MM.1S (cell line): ENCODE data around the gene RAP2B.

Experiments
- CTCF ChIP-seq: fragments of 300-600 bp; sonication (generic); IDR thresholded peaks from 2 replicates; pipeline ENCODE4 v1.5.1; 2016; ENCODE audit warnings: antibody characterized with exemption, low read length, mixed read lengths
- EZH2 ChIP-seq: fragments of 300-600 bp; sonication (generic); optimal IDR thresholded peaks from 2 replicates; pipeline ENCODE3; 2017; ENCODE audit warnings: low read depth, mild to moderate bottlenecking, antibody characterized with exemption, low read length, mixed read lengths
- EZH2phosphoT487 ChIP-seq: fragments of 300-600 bp; sonication (generic); IDR thresholded peaks from 2 replicates; pipeline ENCODE4 v1.6.1; 2018; ENCODE audit warnings: antibody characterized with exemption, low read length

DNA sequence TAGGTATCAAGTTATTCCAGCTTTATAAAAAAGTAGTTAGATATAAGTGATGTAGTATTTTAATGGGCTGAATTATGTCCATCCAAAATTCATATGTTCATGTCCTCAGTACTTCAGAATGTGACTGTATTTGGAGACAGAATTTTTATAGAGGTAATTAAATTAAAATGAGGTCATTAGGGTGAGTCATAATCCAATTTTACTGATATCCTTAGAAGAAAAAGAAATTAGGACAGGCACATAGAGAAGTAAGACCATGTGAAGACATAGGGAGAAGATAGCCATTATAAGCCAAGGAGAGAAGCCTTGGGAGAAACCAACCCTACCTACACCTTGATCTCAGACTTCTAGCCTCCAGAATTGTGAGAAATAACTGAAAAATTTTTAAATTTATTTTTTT, 30.3 kb downstream of the RAP2B start:
- no peak for TF ChIP-seq EZH2
- TF ChIP-seq CTCF, result no peak
- TF ChIP-seq EZH2phosphoT487, result no peak
